GM18498 (cell line): ENCODE measurements around the gene SEZ6L2.
"Not testable (repeated sequence)": the region's sequence is repeated elsewhere in the genome, so short reads cannot be mapped to it uniquely, and the experiment has no call there.

Experiments
- ATAC-seq: cut with Tn5 transposase; IDR thresholded peaks from one replicate; pipeline ENCODE4 v1.9.1; 2021; ENCODE audit warnings: mild to moderate bottlenecking, moderate library complexity; ENCODE audit not compliant: unreplicated experiment

SEZ6L2 gene

DNA sequence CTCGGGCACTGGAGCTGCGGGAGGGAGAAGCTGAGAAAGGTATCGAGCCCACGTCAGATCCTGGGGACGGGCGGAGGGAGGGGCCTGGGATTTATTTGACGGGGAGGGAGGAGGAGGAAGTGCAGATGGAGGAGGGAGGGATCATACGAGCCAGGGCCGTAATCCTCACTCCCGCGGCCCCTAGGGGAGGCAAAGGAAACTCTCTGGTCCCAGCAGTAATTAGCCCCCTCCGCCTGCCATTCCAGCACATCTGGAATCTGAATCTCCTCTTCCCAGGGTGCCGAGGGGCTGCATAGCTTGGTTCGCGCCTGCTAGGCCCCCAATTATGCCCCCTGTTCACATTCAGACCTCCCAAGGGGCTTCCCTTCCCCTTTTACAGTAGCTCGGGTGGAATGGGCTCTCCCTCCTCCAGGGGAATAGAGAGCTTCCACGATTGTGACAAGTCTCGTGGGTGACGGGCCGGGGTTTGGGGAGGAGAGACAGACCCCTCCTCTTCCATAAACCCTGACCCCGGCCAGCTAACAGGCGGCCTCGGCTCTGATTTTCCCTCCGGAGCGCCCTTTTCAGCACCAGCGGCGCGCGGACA lies at the start of gene SEZ6L2:
TSS of gene SEZ6L2 (minus strand) at position 35 of the 586 bp plus-strand sequence. CDS start 531 bp downstream, outside the sequence.
- ATAC-seq: no peak

DNA sequence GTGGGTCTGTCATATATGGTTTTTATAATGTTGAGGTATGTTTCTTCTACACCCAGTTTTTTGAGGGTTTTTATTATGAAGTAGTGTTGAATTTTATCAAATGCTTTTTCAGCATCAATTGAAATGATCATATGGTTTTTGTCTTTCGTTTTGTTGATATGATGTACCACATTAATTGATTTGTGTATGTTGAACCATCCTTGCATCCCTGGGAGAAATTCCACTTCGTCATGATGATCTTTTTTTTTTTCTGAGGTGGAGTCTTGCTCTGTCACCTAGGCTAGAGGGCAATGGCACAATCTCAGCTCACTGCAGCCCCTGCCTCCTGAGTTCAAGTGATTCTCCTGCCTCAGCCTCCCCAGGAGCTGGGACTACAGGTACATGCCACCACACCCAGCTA lies 48.5 kb upstream of the SEZ6L2 start:
- no peak for ATAC-seq

DNA sequence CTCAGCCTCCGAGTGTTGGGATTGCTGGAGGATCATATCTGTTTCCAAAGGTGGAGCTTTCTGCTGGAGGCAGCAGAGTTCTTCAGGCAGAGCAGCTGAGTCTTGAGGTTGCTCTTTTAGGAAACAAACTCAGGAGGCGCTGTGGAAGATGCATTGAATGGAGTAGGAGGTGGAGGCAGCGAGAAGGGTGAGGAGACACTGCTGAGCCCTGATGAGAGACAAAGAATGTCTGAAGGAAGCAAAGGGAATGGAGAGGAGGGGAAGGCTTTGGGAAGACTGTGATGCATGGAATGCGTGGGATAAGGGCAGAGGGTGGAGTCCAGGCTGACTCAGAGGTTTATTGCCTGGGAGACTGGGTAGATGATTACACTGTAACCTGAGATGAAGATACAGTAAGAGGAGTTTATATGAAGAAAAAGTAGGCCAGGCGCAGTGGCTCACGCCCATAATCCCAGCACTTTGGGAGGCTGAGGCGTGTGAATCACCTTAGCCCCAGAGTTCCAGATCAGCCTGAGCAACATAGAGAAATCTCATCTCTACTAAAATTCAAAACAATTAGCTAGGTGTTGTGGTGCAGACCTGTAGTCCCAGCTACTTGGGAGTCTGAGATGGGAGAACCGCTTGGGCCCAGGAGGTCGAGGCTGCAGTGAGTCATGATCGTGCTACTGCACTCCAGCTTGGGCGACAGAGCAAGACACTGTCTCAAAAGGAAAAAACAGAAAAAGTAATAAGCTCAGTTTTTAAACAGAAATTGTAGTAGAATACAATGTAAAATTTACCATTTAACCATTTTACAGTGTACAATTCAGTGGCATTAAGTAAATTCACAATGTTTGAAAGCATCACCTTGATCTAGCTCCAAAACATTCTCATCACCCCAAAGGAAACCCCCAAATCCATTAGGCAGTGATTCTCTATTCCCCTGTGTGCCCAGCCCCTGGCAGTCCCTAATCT lies 44.8 kb upstream of the SEZ6L2 start:
- ATAC-seq: no peak

DNA sequence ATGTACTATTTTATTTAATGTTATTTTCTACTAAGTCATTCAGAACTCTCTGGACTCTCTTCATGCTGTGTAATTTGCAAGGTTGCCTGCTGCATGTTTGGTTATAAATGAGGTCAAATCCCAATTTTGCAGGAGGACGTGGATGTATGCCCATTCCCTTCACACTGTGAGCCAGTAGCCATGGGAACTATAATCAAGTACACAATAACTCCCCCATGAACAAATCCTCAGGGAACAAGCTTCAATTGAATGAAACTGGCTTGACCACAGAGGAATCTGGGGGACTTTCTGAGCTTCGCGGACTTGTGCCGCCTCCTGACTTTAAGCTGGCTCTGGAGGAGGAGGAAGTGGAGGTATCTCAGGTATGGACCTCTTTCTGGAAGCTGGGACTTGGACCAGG lies 41.3 kb upstream of the SEZ6L2 start:
- no peak for ATAC-seq

DNA sequence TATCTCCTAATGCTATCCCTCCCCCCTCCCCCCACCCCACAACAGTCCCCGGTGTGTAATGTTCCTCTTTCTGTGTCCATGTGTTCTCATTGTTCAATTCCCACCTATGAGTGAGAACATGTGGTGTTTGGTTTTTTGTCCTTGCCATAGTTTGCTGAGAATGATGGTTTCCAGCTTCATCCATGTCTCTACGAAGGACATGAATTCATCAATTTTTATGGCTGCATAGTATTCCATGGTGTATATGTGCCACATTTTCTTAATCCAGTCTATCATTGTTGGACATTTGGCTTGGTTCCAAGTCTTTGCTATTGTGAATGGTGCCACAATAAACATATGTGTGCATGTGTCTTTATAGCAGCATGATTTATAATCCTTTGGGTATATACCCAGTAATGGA lies 32.4 kb upstream of the SEZ6L2 start:
- ATAC-seq: not testable (repeated sequence)

DNA sequence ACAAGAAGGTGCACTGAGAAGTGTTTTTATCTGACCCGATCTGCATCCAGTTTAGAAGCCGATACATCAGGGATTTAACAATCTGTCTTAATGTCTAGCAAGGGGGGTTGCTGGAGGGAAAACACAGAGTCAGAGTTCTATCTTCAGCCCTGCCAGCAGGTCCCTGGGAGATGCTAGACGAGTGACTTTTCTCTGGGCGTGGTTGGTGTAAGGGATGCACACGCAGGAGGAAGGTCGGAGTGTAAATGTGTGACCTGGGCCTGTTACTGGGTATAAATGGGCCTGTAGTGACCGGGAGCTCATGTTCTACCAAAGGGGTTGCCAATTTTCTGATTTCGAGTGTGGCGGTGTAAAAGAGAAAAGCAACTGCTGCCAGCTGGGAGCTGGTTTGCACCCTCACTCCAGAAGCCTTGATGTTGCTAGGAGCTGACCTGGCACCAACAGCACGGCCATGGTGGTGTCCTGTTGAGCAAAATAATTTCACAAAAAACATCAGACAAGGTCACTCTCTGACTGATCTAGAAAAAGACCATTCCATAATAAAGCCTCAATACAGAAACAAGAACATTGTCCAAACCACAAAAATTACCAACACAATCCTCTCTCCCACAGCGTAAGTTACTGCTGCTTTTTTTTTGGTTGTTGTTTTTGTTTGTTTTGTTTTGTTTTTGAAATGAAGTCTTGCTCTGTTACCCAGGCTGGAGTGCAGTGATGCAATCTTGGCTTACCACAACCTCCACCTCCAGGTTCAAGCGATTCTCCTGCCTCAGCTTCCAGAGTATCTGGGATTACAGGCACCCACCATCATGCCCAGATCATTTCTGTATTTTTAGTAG lies 27.9 kb upstream of the SEZ6L2 start:
- no peak for ATAC-seq

DNA sequence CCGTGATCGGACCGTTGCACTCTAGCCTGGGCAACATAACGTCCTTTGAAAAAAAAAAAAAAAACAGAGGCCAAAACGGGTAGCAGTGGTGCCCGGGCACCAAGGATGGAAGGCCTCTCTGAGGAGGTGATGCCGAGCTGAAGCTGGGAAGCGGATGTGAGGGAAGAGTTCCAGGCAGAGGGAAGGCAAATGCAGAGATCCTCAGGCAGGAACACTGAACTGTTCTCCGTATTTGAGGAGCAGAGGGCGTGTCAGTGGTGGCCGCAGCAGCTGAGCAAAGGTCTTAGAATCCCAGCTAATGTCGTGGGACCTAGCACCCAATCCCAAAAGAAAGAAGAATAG lies 27.3 kb upstream of the SEZ6L2 start:
- ATAC-seq: no peak

DNA sequence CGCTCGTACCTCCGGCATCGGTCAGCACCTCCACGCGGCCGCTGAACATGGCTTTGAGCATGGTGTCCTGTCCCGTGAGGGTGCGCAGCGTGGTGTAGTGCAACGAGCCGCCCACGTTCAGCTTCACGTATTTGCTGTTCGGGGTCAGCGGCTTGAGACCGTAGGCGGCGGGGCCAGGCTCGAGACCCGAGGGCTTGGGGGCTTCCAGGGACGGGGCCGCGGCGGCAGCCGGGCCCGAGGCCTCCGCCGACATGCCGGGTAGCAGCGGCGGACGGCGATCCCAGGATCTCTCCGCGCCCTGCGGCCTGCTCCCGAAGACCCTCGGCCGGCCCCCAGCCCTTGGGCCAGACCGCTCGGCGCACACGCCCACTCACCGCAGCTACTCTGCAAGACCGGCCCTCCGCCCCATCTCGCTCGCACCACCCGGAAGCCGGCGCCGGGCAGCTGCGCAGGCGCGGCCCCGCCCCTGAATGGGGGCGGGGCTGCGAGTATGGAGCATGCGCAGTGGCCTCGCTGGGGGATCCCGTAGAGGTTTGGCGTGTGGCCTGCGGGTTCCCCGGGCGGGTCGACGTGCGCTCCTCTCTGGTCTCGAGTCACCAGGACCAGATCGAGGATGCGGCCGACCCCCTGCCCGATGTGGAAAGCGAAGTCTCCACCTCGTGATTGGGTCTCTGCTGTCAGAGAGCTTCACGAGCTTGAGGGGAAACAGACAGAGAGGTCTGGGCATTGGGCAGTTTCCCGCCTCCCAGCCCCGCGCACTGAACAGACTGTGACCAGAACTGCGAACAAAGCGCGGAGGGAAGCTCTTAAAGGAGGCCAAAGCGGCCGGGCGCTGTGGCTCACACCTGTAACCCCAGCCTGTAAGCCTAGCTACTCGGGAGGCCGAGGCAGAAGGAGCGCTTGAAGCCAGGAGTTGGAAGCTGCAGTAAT lies 26.7 kb upstream of the SEZ6L2 start, which contains the start of gene KCTD13:
TSS of gene KCTD13 (minus strand) at position 446 of the 930 bp plus-strand sequence. CDS start at position 253, 193 bp downstream.
- peak; percentile 87 for ATAC-seq

DNA sequence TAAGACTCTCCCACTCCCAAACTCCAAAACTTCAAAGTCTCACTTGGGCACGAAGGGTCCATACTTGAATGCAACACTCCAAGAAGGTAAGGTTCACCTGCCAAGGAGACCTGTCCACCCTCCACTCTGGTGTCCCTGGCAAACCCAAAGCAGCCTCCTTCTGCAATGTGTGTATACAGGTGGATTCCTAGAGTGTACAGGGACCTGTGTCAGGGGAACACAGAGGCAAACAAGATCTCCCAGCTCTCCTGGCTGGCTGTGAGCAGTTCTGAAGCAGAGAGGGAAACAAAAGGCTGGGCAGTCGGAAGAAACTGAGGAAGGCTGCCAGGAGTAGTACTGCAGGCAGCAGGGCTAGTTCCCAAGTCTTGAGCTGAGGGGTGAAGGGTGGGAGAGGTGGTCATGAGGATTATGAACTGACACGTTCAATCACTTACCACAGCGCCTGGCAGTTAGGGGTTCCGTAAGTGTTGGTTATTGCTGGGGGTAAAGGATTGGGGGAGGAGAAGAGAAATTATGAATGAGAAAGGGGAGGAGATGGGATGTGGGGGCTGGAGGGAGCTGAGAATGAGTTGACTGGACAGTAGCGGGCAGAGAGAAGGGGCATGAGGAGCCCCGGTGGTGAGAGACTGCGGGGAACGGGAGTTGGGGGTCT lies 25.9 kb upstream of the SEZ6L2 start:
- no peak for ATAC-seq

DNA sequence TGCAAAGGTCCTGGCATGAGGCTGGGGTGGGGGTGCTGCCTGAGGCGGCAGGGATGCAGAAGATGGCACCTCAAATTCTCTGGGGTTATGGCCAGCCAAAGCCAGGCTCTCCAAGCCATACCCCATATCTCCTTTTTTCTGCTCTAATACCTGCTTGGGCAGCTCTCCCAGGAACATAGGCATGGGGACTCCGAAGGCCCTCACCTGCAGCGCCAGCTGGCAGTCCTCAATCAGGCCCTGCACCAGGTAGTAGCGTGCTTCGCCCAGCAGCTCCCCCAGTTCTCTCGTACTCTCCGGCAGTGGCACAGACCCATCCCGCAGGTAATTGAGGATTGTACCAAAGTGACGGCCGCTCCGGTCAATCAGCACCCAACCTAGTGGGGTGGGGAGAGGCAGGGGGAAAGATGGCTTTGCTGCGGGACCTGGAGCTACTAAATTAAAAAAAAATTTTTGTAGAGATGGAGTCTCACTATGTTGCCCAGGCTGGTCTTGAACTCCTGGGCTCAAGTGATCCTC lies 23.7 kb upstream of the SEZ6L2 start:
- no peak for ATAC-seq

DNA sequence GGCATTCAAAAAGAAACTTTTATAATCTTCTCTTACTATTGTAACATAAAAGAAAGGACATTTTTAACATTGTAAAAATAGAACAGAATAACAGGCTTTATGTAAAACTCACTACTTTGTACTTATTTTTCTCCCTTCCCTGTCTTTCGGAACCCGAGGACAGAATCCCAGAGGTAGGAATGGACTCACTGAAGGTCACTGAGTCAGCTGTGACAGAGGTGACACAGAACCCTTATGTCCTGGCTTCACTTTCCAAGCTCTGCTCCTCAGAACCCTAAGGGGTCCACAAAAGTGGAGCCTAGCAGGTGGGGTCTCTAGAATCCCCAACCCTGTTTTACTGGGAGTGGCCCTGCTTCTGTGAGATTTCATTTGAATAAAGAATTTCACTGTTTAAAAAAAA lies 23.0 kb upstream of the SEZ6L2 start:
- no peak for ATAC-seq

DNA sequence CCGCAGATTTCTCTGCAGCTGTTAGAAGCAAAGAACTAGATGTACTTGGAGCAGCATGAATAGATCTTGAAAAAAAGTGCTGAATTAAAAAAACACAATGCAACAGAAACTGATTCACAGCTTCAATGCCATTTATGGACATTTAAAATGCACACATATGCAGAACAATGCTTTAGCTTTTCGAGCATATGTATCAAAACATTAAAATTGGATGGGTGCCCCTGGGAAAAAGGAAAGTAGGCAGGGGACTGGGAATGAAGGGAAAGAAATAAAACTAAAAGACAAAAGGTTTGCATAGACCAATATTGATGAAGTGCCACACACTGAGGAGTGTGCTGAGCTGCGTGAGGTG lies 21.7 kb upstream of the SEZ6L2 start:
- ATAC-seq: no peak

DNA sequence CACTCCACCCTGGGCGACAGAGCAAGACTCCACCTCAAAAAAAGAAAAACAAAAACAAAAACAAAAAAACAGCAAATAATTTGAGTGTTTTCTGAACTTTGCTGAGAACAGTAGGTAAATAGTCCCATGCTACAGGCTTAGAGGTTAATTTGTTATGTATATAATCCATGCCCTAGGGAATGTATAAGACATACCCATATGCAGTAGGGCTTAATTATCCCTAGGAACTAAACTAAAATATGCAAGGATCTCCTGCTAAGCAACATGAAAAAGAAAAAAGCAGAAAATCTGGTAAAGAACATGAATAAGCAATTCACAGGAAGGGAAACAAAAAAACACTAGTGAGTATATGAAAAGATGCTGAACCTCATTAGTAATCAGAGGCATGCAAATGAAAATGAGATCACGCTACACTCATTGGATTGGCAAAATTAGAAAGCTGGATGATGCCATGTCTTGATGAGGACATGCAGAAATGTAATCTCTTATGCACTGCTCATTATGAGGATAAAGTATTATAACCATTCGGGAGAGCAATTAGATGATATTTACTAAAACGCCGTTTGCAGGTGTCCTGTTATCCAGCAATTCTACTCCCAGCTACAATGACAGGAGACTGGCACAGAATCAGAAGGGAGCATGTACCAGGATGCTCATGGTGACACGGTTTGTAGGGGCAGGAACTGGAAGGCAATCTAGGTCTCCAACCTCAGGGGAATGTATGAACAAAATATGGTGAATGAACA lies 21.1 kb upstream of the SEZ6L2 start:
- no peak for ATAC-seq

DNA sequence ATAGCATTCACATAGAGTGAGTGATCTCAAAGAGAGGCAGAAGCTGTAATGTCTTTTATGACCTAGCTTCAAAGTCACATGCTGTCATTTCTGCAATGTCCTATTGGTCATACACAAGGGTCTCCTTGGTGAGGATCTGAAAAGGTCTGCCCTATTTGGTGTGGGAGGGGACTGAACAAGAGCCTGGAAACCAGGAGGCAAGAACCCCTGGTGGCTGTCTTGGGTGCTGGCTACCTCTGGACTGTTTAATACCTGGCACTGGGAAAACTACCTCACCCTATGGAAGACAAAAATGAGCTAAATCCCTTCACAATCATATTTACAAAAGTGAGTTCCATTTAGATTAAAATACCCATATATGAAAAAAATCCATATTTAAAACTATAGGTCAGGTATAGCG lies 17.6 kb upstream of the SEZ6L2 start:
- no peak for ATAC-seq

DNA sequence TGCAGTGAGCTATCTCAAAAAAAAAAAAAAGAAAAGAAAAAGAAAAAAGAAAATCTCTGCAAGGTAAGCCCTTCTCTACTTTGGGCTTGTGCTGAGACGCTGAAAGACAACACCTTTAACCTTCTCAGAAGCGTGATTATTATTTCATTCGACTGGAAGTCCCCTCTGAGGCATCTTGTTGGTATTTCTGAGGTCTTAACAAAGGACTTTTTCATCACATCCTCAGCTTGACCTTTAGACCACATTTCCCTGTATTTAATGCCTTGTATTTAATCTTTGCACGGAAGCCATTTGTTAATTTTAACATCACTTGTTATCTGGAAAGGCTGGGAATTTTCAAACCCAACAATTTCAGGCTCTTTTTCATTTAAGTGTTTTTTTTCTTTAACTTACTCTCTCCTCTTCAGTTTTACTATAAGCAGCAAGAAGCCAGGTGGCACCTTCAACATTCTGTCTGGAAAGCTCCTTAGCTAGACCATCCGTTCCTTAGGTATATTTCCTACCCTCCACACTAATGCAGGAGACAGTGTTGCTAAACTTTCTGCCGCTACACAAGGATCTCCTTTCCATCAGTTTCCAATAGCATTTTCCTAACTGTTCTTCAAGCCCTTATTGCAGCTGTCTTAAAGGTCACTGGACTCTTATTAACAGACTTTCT lies 16.4 kb upstream of the SEZ6L2 start:
- no peak for ATAC-seq

DNA sequence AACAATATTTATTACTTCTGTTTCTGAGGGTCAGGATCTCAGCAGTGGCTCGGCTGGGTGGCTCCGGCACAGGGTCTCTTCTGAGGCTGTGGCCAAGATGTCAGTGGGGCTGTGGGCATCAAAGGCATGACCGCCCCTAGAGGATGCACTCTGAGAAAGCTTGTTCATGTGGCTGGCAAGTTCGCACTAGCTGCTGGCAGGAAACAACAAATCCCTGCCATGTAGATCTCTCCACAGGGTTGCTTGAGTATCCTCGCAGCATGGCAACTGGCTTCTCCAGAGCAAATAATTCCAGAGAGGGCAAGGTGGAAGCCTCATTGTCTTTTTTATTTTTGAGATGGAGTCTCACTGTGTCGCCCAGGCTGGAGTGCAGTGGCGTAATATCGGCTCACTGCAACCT lies 14.2 kb upstream of the SEZ6L2 start:
- ATAC-seq: no peak

DNA sequence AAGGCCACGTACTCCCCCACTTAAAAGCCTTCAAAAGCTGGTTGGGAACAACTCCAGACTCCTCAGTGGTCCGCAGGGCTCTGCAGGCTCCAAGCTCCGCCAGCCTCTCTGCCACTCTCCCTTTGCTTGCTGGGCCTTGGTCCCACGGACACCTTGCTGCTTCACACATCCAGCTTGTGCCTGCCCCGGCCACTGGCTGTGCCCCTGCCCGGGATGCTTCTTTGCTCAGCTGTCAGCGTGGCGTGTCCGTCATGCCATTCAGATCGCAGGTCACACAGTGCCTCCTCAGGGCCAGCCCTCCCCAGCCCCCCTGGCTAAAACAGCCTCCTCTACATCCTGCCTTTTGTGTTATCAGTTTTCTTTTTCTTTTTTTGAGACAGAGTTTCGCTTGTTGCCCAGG lies 12.7 kb upstream of the SEZ6L2 start:
- no peak for ATAC-seq

DNA sequence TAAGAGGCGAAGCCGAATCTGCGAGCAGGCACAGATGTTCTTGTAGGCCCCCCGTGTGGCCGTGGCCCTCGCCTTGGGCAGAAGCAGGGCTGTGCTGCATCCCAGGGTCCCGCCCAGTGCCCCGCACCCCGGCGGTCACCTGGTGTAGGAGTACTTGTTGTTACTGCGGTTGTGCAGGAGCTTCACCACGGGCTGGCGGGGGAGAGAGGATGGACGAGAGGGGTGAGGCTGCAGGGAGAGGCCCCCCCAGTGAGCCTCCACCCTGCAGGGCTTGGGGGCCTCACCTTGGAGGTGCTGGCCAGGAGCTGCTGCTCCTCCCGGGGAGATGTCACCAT lies 12.3 kb upstream of the SEZ6L2 start:
- ATAC-seq: no peak
